Gastrocnemius medialis (tissue), 4 donors: Measurements from ENCODE around the gene FAM81A.

Experiments
- POLR2A ChIP-seq, 2 donors: fragments of 450-650 bp; IDR thresholded peaks; one replicate each; pipeline ENCODE4 v1.6.1; 2017; ENCODE audit warnings: antibody characterized with exemption in 2 of 2, mild to moderate bottlenecking in 2 of 2, moderate library complexity in 2 of 2
- TF ChIP-seq, protein P1 (sequence below), 5 experiments: fragments of 450-650 bp in 3 of 5; fragments of 200-600 bp in 2 of 5; sonication (generic) in 2 of 5; IDR thresholded peaks in 4 of 5; conservative IDR thresholded peaks in 1 of 5; 1 replicate in 4 of 5; 2 replicates in 1 of 5; pipeline ENCODE4 v1.5.1; 2016 to 2019; ENCODE audit warnings: antibody characterized with exemption in 5 of 5, mild to moderate bottlenecking in 3 of 5, moderate library complexity in 3 of 5

DNA sequence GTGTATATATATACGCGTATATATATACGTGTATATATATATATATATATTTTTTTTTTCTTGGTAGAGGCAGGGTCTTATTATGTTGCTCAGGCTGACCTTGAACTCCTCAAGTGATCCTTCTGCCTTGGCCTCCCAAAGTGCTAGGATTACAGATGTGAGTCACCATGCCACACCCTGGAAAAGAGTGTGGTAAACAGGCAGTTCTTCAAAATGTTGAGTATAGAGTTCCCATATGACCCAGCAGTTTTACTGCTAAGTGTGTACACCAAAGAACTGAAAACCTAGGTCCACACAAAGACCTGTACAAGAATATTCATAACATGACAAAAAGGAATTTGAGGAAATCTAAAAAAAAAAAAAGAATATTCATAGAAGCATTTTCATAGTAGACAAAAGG lies 101.8 kb downstream of the FAM81A start:
- TF ChIP-seq, protein P1, sequence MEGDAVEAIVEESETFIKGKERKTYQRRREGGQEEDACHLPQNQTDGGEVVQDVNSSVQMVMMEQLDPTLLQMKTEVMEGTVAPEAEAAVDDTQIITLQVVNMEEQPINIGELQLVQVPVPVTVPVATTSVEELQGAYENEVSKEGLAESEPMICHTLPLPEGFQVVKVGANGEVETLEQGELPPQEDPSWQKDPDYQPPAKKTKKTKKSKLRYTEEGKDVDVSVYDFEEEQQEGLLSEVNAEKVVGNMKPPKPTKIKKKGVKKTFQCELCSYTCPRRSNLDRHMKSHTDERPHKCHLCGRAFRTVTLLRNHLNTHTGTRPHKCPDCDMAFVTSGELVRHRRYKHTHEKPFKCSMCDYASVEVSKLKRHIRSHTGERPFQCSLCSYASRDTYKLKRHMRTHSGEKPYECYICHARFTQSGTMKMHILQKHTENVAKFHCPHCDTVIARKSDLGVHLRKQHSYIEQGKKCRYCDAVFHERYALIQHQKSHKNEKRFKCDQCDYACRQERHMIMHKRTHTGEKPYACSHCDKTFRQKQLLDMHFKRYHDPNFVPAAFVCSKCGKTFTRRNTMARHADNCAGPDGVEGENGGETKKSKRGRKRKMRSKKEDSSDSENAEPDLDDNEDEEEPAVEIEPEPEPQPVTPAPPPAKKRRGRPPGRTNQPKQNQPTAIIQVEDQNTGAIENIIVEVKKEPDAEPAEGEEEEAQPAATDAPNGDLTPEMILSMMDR (IDR thresholded peaks at IDR 0.05 in 4 of 5, conservative IDR thresholded peaks at IDR 0.05 in 1 of 5), result no peak
- no peak for TF ChIP-seq POLR2A (IDR thresholded peaks at IDR 0.05)
